ENCODE results near the gene LRFN4. TPM values are rescaled to one million over a fixed set of nuclear protein-coding genes. Genes with fewer than 3 reads are reported as not detected.

The LRFN4 gene
- total RNA-seq, 1 donor from 2014 or later, result 33.7 TPM

- H3K4me1 ChIP-seq (ENCODE audit: insufficient read depth, low read length), result no peaks in the 10 kb centered on the region
These were observed 12.1 kb downstream of the LRFN4 start for GRCh38 chr11:66868726-66869566.

GRCh38 chr11:66869567-66869870 is 12.7 kb downstream of the LRFN4 start:
- H3K9me3 Mint-ChIP-seq (ENCODE audit: unreplicated experiment), result no peaks in the 10 kb centered on the region
- no peak overlapping the region for H3K4me3 Mint-ChIP-seq (ENCODE audit: unreplicated experiment)
- Histone ChIP-seq H3K4me1 (ENCODE audit: insufficient read depth, low read length) (no peaks in the 10 kb centered on the region), H4K20me1 (ENCODE audit: insufficient read depth, low read length) (no peaks in the 10 kb centered on the region), H3K36me3 (ENCODE audit: insufficient read depth, low read length) (no peaks in the 10 kb centered on the region), H3K4me3 (ENCODE audit: insufficient read depth, low read depth, low read length) (no peak overlapping the region), H3K9me3 (ENCODE audit: insufficient read depth, low read depth, low read length) (no peaks in the 10 kb centered on the region), H3K27me3 (ENCODE audit: insufficient read depth, low read length) (no peaks in the 10 kb centered on the region), H3K79me2 (ENCODE audit: insufficient read depth, low read length) (no peaks in the 10 kb centered on the region), H3K4me2 (ENCODE audit: low read length) (no peak overlapping the region), H3K9ac (ENCODE audit: low read length) (no peak overlapping the region), H2AFZ (ENCODE audit: low read depth, low read length) (no peak overlapping the region), H3K27ac (ENCODE audit: low read depth, low read length) (no peak overlapping the region)
- H3K27ac Mint-ChIP-seq (ENCODE audit: unreplicated experiment), result no peak overlapping the region
- peaks cover 1% of the 10 kb centered on the region for H3K36me3 Mint-ChIP-seq (ENCODE audit: low read depth, unreplicated experiment)
- no peak for DNase-seq (ENCODE audit: low read depth)
- TF ChIP-seq CTCF (IDR thresholded peaks at IDR 0.05; ENCODE audit: insufficient read depth, low read depth, low read length), result no peak
- no peak for TF ChIP-seq EZH2 (IDR thresholded peaks at IDR 0.05; ENCODE audit: insufficient read depth, low read length)
- H3K4me1 Mint-ChIP-seq (ENCODE audit: low read depth, unreplicated experiment), result no peaks in the 10 kb centered on the region
- peaks cover 7% of the 10 kb centered on the region for H3K27me3 Mint-ChIP-seq (ENCODE audit: low read depth, unreplicated experiment)
- no peak for FAIRE-seq

More at GRCh38 chr11:66868726-66869566, 12.1 kb downstream of the LRFN4 start:
- H3K9ac ChIP-seq (ENCODE audit: low read length), result no peak overlapping the region
- H3K9me3 ChIP-seq (ENCODE audit: insufficient read depth, low read depth, low read length), result no peaks in the 10 kb centered on the region
- no peaks in the 10 kb centered on the region for H4K20me1 ChIP-seq (ENCODE audit: insufficient read depth, low read length)
- H3K27ac ChIP-seq (ENCODE audit: low read depth, low read length), result no peak overlapping the region
- H3K79me2 ChIP-seq (ENCODE audit: insufficient read depth, low read length), result no peaks in the 10 kb centered on the region
- no peaks in the 10 kb centered on the region for H3K9me3 Mint-ChIP-seq (ENCODE audit: unreplicated experiment)
- H3K27me3 ChIP-seq (ENCODE audit: insufficient read depth, low read length), result no peaks in the 10 kb centered on the region
- H3K27me3 Mint-ChIP-seq (ENCODE audit: low read depth, unreplicated experiment), result peaks cover 4% of the 10 kb centered on the region
- no peak overlapping the region for H3K4me3 ChIP-seq (ENCODE audit: insufficient read depth, low read depth, low read length)
- no peak overlapping the region for H3K4me2 ChIP-seq (ENCODE audit: low read length)
- no peak overlapping the region for H3K4me3 Mint-ChIP-seq (ENCODE audit: unreplicated experiment)
- DNase-seq (ENCODE audit: low read depth), result no peak
- H3K27ac Mint-ChIP-seq (ENCODE audit: unreplicated experiment), result no peak overlapping the region
- no peaks in the 10 kb centered on the region for H3K4me1 Mint-ChIP-seq (ENCODE audit: low read depth, unreplicated experiment)
- no peak for FAIRE-seq
- peaks cover 1% of the 10 kb centered on the region for H3K36me3 Mint-ChIP-seq (ENCODE audit: low read depth, unreplicated experiment)
- TF ChIP-seq CTCF (IDR thresholded peaks at IDR 0.05; ENCODE audit: insufficient read depth, low read depth, low read length) (no peak), EZH2 (IDR thresholded peaks at IDR 0.05; ENCODE audit: insufficient read depth, low read length) (no peak)
- H2AFZ ChIP-seq (ENCODE audit: low read depth, low read length), result no peak overlapping the region
- no peaks in the 10 kb centered on the region for H3K36me3 ChIP-seq (ENCODE audit: insufficient read depth, low read length)

GRCh38 chr11:66870131-66870530 is 13.3 kb downstream of the LRFN4 start:
- H2AFZ ChIP-seq (ENCODE audit: low read depth, low read length), result no peak overlapping the region
- peaks cover 1% of the 10 kb centered on the region for H3K36me3 Mint-ChIP-seq (ENCODE audit: low read depth, unreplicated experiment)
- H3K27ac ChIP-seq (ENCODE audit: low read depth, low read length), result no peak overlapping the region
- peaks cover 13% of the 10 kb centered on the region for H3K27me3 Mint-ChIP-seq (ENCODE audit: low read depth, unreplicated experiment)
- no peaks in the 10 kb centered on the region for H3K4me1 ChIP-seq (ENCODE audit: insufficient read depth, low read length)
- no peak overlapping the region for H3K4me3 ChIP-seq (ENCODE audit: insufficient read depth, low read depth, low read length)
- DNase-seq (ENCODE audit: low read depth) (no peak), FAIRE-seq (no peak)
- H3K9ac ChIP-seq (ENCODE audit: low read length), result no peak overlapping the region
- H3K4me2 ChIP-seq (ENCODE audit: low read length), result no peak overlapping the region
- no peaks in the 10 kb centered on the region for H3K27me3 ChIP-seq (ENCODE audit: insufficient read depth, low read length)
- no peaks in the 10 kb centered on the region for H3K4me1 Mint-ChIP-seq (ENCODE audit: low read depth, unreplicated experiment)
- H3K27ac Mint-ChIP-seq (ENCODE audit: unreplicated experiment), result no peak overlapping the region
- no peaks in the 10 kb centered on the region for H3K9me3 ChIP-seq (ENCODE audit: insufficient read depth, low read depth, low read length)
- no peaks in the 10 kb centered on the region for H3K36me3 ChIP-seq (ENCODE audit: insufficient read depth, low read length)
- no peaks in the 10 kb centered on the region for H3K79me2 ChIP-seq (ENCODE audit: insufficient read depth, low read length)
- no peaks in the 10 kb centered on the region for H3K9me3 Mint-ChIP-seq (ENCODE audit: unreplicated experiment)
- no peak overlapping the region for H3K4me3 Mint-ChIP-seq (ENCODE audit: unreplicated experiment)
- H4K20me1 ChIP-seq (ENCODE audit: insufficient read depth, low read length), result no peaks in the 10 kb centered on the region
- TF ChIP-seq EZH2 (IDR thresholded peaks at IDR 0.05; ENCODE audit: insufficient read depth, low read length), result no peak
- TF ChIP-seq CTCF (IDR thresholded peaks at IDR 0.05; ENCODE audit: insufficient read depth, low read depth, low read length), result no peak

Data from astrocyte (in vitro differentiated cells and primary cell).